Erythroblast (primary cell): ENCODE data around the gene APOBEC4.

Experiments used
- GATA1 ChIP-seq: IDR thresholded peaks from 2 replicates; pipeline ENCODE4 v1.6.1; 2011; ENCODE audit warnings: low read depth, mild to moderate bottlenecking, control low read depth, low read length, moderate library complexity
- POLR2A ChIP-seq: IDR thresholded peaks from 2 replicates; pipeline ENCODE4 v1.6.1; 2011; ENCODE audit warnings: mild to moderate bottlenecking, low read length

- TF ChIP-seq POLR2A (no peak), GATA1 (no peak)
Observed at GRCh38 chr1:183632964-183633363, 20.2 kb downstream of the APOBEC4 start.
